GM03348 (cell line): ENCODE data around the gene TBC1D8.

ENCODE experiments used
- DNase-seq: peaks from one replicate; pipeline ENCODE4 v3.0.0; 2012; ENCODE audit warnings: low spot score

TBC1D8 gene

GRCh38 chr2:101026923-101027469 is 124.2 kb downstream of the TBC1D8 start:
- no peak for DNase-seq

DNA sequence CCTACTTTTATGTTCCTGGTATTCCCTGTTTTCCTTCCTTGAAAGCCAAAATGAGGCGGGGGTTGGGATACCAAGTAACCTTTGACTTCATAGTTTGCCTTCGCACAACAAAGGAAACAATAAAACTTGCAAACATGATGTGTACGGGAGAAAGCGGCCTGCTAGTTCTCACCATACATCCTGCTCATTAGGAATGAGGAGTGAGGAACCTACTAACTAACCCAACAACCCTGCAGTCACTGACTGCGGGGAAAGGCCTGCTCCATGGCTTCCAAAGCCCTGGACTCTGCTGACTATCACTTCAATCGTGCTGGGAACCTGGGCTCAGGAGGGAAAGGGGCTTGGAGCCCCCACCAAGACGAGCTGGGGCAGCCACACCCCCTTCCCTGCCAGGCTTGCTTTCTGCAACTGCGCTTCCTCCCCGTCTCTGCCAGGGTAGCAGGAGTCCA is 124.9 kb downstream of the TBC1D8 start:
- DNase-seq, result no peak

- no peak for DNase-seq
Observed at GRCh38 chr2:101025561-101025960, 125.6 kb downstream of the TBC1D8 start.

DNA sequence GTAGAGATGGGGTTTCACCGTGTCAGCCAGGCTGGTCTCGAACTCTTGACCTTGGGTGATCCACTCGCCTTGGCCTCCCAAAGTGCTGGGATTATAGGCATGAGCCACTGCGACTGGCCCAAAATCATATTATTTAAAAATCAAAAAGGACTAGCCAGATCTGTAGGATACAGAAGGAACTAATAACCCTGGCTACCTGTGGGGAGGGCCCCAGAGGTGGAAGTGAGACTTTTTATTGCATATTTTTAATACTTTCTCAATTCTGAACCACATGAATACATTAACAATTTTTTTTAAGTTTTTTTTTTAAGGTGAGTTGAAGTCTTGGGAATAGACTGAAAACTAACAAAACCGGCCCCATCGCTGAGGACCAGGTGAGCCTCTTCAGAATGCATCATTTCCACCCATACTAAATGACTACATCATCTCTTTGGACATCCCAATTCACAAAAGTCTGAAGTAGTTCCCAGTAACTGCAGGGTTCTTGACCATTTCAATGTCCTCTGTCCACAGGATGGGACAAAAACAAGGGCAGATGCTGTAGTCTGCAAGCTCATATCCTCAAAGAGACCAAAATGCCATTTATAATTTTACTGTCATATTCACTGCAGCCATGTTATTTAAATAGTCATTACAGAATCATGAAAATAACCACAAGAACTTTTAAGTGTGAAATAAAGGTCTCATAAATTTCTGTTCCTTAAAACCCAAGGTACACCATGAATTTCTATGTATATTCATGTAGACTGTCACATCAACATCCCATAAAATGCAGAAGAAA is 127.7 kb downstream of the TBC1D8 start:
- DNase-seq, result no peak

GRCh38 chr2:101022221-101022620 is 129.0 kb downstream of the TBC1D8 start:
- no peak for DNase-seq

DNA sequence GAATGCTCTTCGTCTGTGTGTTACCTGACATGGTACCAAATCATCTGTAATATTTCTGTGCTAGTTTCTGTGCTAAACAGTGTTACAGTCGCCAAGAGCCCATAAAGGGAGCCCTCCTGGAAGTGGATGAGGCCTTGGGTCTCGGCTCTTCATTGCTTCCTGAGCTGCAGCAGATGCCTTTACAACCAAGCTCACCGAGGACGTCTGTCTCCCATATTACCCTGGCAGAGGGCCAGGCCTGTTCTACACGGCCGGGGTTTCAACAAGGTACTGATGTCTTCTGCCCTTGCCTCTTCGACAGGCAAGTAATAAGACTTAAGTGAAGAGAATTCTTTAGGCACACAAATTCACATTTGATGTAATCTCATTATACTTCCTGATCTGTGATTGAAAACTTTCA is 132.2 kb downstream of the TBC1D8 start:
- DNase-seq, result no peak

DNA sequence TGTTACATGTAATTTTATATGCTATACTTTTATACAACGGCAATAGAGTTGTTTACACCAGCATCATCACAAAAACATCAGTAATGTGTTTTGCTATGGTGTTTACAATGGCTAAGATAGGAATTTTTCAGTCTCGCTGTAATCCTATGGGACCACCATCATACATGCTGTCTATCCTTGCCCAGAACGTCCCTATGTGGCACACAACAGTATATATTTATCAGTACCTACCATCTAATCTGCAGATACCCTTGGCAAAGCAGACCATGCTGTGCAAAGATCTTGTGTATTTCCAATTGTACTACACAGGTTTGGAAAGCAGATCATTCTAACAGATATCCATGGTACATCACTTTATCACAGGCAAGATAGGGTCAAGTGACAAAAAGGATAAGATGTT is 133.8 kb downstream of the TBC1D8 start:
- no peak for DNase-seq

GRCh38 chr2:101014264-101014857 is 136.8 kb downstream of the TBC1D8 start:
- DNase-seq, result no peak

- peak; percentile 52 for DNase-seq
Observed at GRCh38 chr2:101012706-101013181, 138.4 kb downstream of the TBC1D8 start.

DNA sequence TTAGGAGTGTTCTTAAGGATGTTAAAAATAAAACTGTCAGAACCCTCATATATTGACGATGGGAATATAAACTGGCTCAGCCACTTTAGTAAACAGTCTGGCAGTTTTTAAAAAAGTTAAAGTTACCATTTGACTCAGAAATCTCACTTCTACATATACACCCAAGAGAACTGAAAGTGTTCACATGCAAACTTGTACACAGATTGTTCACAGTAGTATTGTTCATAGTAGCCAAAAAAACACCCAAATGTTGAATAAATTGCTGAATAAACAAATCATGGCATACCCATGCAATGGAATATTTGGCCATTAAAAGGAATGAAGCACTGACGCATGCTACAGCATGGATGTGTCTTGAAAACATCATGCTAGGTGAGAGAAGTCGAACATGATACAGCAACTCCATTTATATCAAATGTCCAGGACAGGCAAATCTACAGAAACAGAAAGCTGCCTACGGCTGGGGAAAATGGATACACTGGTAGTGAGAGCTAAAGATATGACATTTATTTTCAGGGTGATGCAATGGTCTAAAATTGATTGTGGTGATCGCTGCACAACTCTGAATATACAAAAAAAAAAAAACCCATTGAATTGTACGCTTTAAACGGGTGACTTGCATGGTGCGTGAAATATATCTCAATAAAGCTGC is 139.0 kb downstream of the TBC1D8 start:
- no peak for DNase-seq

DNA sequence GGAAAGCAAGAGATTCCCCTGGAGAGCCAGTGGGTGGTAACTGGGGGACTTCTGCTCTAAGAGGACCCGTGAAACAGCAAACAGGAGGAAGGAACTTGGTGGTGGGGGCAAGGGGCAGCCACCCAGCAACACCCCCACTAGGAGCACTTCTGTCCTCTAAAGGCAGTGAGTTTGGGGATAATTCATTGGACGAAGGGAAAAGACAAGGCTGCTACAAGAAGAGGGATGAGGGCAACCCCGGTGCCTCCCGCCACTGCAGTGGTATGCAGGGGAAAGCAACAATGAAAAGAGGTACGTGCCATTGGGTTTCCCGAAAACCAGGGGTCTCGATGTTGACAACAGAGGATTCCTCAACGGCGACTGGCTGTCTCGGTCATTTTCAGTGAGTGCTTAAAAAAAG is 140.0 kb downstream of the TBC1D8 start:
- no peak for DNase-seq

GRCh38 chr2:101007415-101008345 is 143.5 kb downstream of the TBC1D8 start:
- no peak for DNase-seq

DNA sequence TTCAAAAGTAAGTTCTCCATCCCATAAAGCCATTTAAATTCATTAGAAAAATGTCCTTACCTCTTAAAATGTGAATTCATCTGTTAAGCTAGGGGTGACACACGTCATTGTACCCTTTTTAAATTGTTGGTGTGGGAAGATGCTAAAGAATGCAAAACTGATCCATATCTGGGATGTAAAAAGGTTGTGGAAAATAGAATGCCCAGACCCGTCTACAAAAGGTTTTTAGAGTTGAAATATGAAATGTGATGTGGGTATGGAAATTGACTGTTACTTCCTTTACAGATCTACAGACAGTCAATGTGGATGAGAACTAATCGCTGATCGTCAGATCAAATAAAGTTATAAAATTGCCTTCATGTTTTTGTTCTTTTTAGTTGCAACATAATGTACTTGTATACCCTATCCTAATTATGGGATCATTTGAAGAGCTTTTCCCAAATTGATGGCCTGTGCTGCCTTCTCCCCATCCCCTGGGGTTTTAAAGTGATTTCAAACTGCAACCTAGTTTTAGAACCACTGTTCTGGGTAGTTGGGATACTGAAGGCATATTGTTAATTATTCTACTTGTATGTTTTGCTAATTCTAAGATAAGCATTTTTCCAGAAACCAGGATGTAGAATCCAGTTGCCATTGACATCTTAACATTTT is 145.0 kb downstream of the TBC1D8 start:
- DNase-seq, result no peak

- no peak for DNase-seq
Observed at GRCh38 chr2:101004620-101005325, 146.4 kb downstream of the TBC1D8 start.

DNA sequence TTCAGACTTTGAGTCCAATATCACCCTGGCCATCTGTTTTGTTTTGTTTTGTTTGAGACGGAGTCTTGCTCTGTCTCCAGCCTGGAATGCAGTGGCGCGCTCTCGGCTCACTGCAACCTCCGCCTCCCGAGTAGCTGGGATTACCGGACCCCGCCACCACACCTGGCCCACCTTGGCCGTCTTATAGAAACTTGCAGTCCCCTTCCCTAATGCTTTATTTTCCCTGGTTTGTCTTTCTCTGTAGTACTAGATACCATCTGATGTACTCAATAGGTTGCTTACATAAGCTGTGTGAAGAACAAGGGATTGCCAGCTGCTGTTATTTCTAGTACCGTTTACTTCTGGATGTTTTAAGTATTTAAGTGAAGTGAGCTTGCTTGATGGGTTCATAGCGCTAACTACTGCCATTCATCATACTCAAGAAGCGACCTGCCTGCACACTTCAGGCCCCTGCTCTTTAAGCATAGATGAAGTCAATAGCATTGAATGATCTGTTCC is 147.9 kb downstream of the TBC1D8 start:
- DNase-seq, result no peak

- DNase-seq, result peak; percentile 35
Observed at GRCh38 chr2:101002562-101003277, 148.5 kb downstream of the TBC1D8 start.

GRCh38 chr2:101001691-101002561 is 149.3 kb downstream of the TBC1D8 start, which contains the start of gene RPL31:
RPL31 (plus strand) TSS chr2:101002289; CDS start chr2:101002702, 413 bp downstream.
- DNase-seq, result peak; percentile 99

GRCh38 chr2:100999995-101000394 is 151.2 kb downstream of the TBC1D8 start:
- DNase-seq, result no peak

- no peak for DNase-seq
Observed at GRCh38 chr2:100998235-100998573, 153.0 kb downstream of the TBC1D8 start.
